Activated CD8-positive, alpha-beta memory T cell treated with anti-CD3 and anti-CD28 coated beads for 1 hour (primary cell): ENCODE results near the gene XPO5.
A peak's percentile ranks its signal among the peaks of the same experiment; 100 is the strongest.
"Not testable (repeated sequence)": the region's sequence is repeated elsewhere in the genome, so short reads cannot be mapped to it uniquely, and the experiment has no call there.

Source experiments
- DNase-seq, 2 donors: peaks; one replicate each; pipeline ENCODE4 v3.0.0-alpha.2; 2020; ENCODE audit warnings: low read depth in 1 of 2; ENCODE audit errors: extremely low read depth in 1 of 2

The XPO5 gene

DNA sequence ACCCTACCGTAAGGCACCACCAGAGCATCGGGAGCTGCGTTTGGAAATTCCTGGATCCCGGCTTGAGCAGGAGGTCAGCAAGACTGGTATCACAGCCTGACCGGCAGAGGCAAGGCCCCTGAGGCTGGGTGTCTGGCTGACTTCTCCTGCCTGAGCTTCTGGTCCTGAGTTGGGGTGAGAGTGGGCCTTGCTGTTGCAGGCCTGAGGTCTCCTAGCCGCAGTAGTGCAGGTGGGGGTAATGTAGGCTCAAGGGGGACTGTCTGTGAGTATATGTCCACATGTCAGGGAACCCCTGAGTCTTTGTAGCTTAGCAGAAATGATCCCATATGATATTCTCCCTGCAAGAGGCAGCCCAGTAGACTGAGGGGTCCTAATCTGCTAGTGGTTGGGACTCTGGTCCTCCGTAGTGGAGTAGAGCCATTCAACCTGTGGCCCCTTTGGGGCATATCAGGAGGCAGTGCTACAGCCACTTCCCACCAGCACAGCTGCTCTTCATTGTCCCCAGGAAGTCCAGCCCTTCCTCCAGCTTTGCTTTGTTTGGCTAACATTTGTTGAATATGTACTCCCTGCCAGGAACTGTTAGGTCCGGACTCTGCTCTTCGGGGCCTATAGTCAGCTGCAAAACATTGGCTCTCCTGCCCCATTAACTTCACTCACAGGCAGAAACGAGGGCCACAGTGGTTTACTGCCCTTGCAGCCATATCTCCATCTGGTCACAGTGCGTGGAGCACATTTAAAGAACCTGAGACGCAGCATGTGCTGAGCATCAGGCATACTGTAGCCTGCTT is 76.6 kb downstream of the XPO5 start:
- no peak for DNase-seq

DNA sequence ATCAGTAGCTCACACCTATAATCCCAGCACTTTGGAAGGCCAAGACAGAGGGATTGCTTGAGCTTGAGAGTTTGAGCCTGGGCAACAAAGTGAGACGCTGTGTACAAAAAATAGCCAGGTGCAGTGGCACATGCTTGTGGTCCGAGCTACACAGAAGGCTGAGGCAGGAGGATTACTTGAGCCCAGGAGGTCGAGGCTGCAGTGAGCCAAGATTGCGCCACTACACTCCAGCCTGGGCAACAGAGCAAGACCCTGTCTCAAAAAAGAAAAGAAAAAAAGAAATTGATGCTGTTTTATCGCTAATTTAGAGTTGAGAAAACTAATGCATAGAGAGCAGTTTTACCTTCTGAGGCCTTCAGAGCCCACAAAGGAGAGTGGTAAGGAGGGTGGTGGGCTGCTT is 77.5 kb downstream of the XPO5 start:
- DNase-seq = not testable (repeated sequence)

DNA sequence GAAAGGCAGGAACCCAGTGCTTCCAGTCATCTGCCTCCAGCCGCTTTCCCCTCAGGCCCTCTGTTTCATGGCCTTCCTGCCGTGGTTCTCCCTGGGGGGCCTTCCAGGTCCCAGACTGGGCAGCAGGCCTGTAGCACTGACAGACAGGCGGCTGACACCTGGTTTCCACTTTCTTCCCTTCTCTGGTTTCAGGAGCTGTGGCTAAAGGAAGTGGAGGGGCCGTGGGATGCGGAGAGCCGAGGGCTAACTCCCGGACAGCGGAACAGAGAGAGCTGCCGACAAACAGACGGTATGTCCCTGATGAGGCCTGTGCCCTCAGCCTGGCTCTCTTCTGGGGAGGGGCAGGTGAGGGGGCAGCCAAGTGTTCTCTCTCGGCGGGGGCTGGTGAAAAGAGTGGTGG is 78.1 kb downstream of the XPO5 start:
- no peak for DNase-seq

DNA sequence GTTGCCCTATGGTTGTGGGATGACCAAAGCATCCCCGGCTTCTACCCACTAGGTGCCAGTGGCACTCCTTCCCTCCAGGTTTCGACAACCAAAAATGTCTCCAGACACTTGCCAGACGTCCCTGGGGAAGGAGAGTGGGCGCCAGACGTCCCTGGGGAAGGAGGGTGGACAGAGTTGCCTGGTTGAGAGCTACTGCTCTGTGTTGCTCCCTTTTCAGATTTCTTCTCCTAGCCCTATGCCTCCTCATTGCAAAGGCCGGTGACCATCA is 78.8 kb downstream of the XPO5 start:
- no peak for DNase-seq

GRCh38 chr6:43496370-43497128 is 79.3 kb downstream of the XPO5 start:
- DNase-seq = no peak

DNA sequence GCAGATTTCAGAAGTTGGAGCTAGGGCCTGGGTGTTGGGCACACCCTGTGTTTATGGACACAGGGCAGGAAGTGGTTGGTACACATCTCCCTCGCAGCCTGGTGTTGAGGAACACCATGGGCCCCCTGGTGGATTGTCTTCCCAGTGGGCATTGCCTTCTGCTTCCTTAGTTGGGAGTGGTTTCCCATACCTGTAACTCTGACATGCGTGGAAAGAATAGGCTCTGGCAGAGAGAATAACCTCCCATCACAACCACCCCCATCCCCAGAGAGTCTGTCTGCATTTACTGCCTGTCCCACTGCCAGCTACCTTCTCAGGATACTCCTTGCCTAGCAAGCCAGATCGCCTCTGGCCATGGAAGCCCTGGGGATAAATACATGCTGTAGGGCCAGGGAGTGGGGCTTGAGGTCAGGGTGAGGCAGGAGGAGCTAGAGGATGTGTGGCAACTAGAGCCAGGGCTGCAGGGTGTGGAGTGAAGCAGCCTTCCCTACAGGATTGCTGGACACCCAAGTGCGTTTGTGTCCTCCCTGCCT is 80.4 kb downstream of the XPO5 start:
- DNase-seq = no peak

- no peak for DNase-seq
Measured at GRCh38 chr6:43494766-43495165, 81.1 kb downstream of the XPO5 start.

DNA sequence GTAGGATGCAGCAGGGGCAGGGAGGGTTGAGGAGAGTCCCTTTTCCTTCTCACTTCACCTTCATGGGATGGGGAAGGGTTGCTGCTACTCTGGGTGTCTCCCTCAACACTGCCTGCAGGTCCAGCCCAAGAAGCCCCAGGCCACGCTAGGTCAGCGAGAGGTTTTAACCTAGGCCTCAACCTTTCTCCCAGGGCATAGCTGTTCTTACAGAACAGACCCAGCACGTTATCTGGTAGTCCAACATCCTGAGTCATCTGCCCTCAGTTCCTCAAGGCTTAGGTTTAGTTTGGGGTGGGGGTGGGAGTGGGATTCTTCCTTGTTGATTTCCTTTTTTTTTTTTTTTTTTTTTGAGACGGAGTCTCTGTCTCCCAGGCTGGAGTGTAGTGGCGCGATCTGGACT is 81.5 kb downstream of the XPO5 start:
- no peak for DNase-seq

DNA sequence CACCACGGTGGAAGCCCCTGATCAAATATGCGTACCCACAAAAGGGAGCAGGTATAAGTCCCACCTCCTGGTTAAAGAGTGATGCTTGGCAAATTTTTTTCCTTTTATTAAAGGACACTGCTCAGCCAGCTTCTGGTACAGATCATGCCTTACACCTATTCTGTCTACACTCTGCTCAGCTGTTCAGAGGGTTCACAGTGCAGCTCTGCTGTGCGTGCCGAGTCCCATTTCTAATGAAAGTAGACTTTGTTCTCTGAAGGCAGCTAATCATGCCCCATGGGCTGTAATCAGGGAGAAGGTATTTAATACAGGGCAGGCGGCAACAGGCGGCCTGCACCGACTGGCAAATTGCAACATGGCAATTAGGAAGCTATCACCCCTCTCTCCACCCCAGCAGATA is 82.0 kb downstream of the XPO5 start:
- no peak for DNase-seq

DNA sequence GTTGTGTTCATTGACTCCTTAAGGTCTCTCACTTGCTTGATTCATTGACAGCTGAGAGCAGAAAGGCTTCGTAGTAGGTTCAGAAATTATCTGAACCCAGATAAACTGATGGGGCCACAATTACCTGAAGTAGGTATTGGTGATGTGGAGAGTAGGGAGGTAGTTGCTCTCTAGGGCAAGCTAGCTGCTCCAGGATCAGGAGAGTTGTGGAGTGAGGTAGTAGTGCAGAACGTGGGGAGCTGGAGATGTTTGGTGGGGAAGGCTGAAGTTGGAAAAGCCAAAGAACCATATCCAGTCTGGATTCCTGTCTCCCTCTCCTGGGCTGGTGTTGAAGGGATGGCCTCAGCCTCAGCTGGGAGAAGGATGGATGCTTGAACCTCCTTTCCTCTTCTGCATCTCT is 82.6 kb downstream of the XPO5 start:
- no peak for DNase-seq

DNA sequence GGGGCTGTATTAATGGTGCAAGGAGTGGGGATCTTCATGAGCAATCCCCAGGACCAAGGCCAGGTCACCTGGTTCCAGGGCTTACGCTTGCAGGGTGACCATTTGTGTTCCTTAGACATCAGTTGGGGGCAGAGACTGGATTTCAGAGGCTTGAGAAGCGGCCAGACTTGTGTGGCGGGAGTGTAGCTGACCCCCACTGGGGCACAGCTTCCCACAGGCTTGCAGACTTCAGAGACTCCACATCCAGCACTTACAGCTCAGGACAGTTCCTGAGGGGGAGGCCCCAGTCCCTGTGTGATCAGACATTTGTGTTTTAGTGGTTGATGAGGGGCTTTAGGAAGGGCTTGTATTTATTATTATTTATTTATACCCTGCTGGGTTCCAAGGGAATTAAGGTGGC is 83.2 kb downstream of the XPO5 start:
- DNase-seq = no peak

DNA sequence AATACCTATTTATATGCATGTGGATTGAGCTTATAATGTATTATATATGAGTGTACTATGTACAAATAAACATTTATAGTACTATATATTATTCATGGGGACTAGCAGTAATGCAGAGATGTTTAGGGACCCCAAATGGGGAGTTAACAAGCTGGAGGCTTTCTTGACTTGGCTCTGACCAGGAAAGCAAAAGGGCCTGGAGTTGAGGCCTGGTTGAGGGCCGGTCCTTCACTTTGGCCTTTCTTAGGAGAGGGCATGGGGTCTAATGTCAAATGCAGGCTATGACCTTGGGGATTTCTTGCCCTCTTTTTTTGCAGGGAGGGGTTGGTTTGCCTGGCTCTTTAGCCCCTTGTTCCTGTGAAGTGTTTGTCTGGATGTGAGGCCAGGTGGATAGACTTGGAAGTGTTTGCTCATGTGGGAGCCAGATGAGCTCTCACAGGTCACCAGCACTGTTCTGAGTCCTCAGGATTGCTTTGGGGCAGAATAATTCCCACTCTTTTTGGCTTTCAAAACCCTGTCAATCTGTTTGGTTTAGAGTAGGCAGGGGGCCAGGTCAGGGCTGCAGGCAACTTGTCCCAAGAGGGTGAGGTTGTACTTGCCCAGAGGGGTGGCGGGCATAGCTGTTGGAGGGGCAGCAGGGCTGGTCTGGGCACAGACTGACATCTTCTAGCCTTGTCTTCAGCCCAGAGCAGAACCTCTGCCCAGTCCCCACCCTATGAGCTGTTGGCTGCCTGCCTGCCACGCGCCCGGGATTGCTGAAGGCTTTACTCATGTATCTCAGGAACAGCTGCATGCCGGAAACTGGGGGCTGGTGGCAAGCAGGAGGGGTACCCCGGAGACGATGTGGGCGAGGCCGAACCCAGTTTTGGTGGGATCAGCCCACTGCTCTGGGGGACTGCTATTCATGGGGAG is 83.8 kb downstream of the XPO5 start:
- no peak for DNase-seq

DNA sequence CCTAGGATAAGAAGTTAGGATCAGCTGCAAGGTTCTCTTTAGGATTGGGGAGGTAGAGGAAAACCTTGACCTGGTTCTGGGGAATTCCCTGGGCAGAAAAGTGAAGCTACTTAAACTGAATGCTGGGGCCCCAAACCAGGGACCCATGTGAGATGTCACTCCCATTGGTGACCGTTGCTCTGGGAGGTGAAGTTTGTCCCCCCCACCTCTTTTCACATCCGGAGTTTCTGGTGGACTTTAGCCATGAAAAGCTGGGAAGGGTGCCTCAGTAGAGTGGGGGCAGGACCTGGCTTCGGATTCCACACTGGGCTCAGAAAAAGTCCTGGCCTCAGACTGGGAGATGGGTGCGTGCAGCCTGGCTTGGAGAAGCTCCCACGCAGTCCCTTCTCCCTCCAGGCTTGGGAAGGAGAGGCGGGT is 85.3 kb downstream of the XPO5 start:
- DNase-seq = no peak

- DNase-seq = no peak
Measured at GRCh38 chr6:43489277-43490072, 86.4 kb downstream of the XPO5 start.

DNA sequence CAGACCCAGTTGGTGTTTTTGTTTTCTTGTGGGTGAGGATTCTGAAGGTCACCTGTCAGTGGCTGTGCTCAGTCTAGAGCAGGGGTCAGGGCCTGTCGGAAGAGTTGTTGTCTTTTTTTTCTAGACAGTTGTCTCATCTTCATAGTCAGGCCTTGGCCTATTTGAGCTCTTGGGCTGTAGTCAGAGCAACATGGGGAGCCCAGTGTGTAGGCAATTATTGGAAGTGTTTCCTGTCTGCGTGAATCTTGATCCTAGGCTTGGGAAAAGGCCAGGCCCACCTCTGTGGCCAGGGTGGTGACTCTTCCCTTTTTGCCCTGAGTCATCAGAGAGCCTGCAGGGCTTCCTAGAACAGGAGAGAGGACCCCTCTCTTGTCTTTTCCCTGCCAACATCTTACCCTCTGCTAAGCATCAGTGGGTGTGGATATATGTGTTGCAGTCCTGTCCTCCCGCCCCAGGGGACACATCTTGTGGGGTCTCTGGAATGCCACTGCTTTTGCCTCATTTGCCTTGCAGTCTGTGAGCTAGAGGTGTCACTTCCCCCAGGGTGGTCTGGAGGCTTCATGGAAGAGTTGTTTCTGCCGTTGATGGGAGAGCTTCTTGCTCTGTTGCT is 87.1 kb downstream of the XPO5 start:
- no peak for DNase-seq

GRCh38 chr6:43481591-43482236 is 94.1 kb downstream of the XPO5 start:
- DNase-seq = no peak

- DNase-seq = no peak
Measured at GRCh38 chr6:43481075-43481474, 94.8 kb downstream of the XPO5 start.

DNA sequence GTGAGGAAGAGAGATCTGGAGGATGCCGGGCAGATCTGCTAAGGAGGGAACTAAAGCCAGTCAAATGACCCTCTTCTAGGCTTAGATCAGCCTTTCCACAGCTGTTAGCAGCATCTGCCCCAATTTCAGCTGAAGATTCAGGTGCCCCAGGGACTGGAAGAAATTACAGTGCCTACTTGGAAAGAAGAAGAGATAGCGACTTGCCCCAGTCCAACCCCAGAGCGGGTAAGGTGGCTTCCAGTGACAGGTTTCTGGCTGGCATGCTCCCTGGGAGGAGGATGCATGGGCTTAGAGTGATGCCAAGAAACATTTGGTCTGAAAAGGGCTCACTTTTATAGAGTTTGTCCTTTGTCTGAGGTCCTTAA is 97.8 kb downstream of the XPO5 start:
- no peak for DNase-seq

GRCh38 chr6:43477235-43478007 is 98.4 kb downstream of the XPO5 start, which contains the start of gene TJAP1:
Gene TJAP1, plus strand, starts transcription at chr6:43477570. Its CDS starts 21,432 bp downstream, at chr6:43499002.
- peak; percentile 92 to 99 for DNase-seq
